BJ (cell line): Measurements from ENCODE around the gene STRIT1. TPM values are rescaled to one million over a fixed set of nuclear protein-coding genes. Genes with fewer than 3 reads are reported as not detected.
A peak's percentile ranks its signal among the peaks of the same experiment; 100 is the strongest.

Experiments
- CTCF ChIA-PET: fragments of 350-600 bp; formaldehyde crosslinking; extraction: SDS; loops from one replicate; lab custom pipeline; 2021; ENCODE audit warnings: antibody characterized with exemption, inconsistent platforms; lab: Yijun Ruan, JAX
- POLR2A ChIA-PET: fragments of 300-600 bp; sonication (Branson Sonifier 250); formaldehyde crosslinking; extraction: SDS; loops from one replicate; lab custom pipeline; 2021; ENCODE audit warnings: antibody characterized with exemption; lab: Charles Lee
- DNase-seq: peaks from one replicate; pipeline ENCODE4 v3.0.0-alpha.2; 2011; ENCODE audit warnings: low read depth
- H3K27me3 ChIP-seq: 2 replicates; pipeline ENCODE4 v1.6.0; 2011; ENCODE audit warnings: low read length; ENCODE audit not compliant: control insufficient read depth, insufficient read depth
- H3K36me3 ChIP-seq: 2 replicates; pipeline ENCODE4 v1.5.1; 2011; ENCODE audit warnings: low read length; ENCODE audit not compliant: control insufficient read depth, insufficient read depth
- H3K4me3 ChIP-seq: 2 replicates; pipeline ENCODE4 v1.5.1; 2011; ENCODE audit warnings: low read depth, mild to moderate bottlenecking, control low read depth, low read length
- CTCF ChIP-seq: IDR thresholded peaks from 2 replicates; pipeline ENCODE4 v1.5.1; 2011; ENCODE audit warnings: low read depth, mild to moderate bottlenecking, control low read depth, inconsistent platforms, low read length, moderate library complexity; ENCODE audit not compliant: insufficient read depth
- polyA plus RNA-seq: library from polyadenylated mRNA; depleted of rRNA; stranded (reverse); fragments of >200 nt; gene quantifications from 2 replicates; pipeline ENCODE4 v1.2.3, GENCODE V29; 2011

Gene STRIT1
- polyA plus RNA-seq, 1 experiment: not detected

GRCh38 chr3:155323063-155323666, 29.7 kb upstream of the STRIT1 start:
- POLR2A ChIA-PET: no interaction called here
- CTCF ChIA-PET: interaction anchor here (0.6 to 2.2 kb wide), 30 partner anchors 11 to 990 kb away, joined by 3 to 12 read pairs (median 4); partner anchors contain the start of gene MME
- DNase-seq: peak; percentile 46
- Histone ChIP-seq H3K4me3 (no peak overlapping the region), H3K27me3 (no peaks in the 10 kb centered on the region), H3K36me3 (no peaks in the 10 kb centered on the region)
- TF ChIP-seq CTCF: peak; percentile 76

- no peak for TF ChIP-seq CTCF
- ChIA-PET CTCF (interaction anchor here (1.1 to 1.6 kb wide), 3 partner anchors 15 to 131 kb away, joined by 3 read pairs; no protein-coding TSS in a partner anchor), POLR2A (interaction anchor here (0.5 kb wide), 1 partner anchor 295 kb away, joined by 3 read pairs; no protein-coding TSS in a partner anchor)
- Histone ChIP-seq H3K4me3 (no peak overlapping the region), H3K27me3 (no peaks in the 10 kb centered on the region), H3K36me3 (no peaks in the 10 kb centered on the region)
- no peak for DNase-seq
These were observed 27.9 kb upstream of the STRIT1 start for GRCh38 chr3:155321418-155321817.

GRCh38 chr3:155320934-155321333, 27.5 kb upstream of the STRIT1 start:
- ChIA-PET POLR2A (no interaction called here), CTCF (interaction anchor here (1.1 to 1.6 kb wide), 3 partner anchors 15 to 560 kb away, joined by 3 read pairs; no protein-coding TSS in a partner anchor)
- H3K4me3 ChIP-seq: no peak overlapping the region
- TF ChIP-seq CTCF: no peak
- no peaks in the 10 kb centered on the region for H3K36me3 ChIP-seq
- DNase-seq: no peak
- no peaks in the 10 kb centered on the region for H3K27me3 ChIP-seq

- Histone ChIP-seq H3K27me3 (no peaks in the 10 kb centered on the region), H3K36me3 (no peaks in the 10 kb centered on the region), H3K4me3 (no peak overlapping the region)
- TF ChIP-seq CTCF: no peak
- CTCF ChIA-PET: interaction anchor here (1.3 kb wide), 1 partner anchor 167 kb away, joined by 5 read pairs; no protein-coding TSS in a partner anchor
- DNase-seq: no peak
- POLR2A ChIA-PET: no interaction called here
These were observed 25.3 kb upstream of the STRIT1 start for GRCh38 chr3:155318740-155319139.

- POLR2A ChIA-PET: no interaction called here
- Histone ChIP-seq H3K36me3 (no peaks in the 10 kb centered on the region), H3K27me3 (no peaks in the 10 kb centered on the region), H3K4me3 (no peak overlapping the region)
- no peak for DNase-seq
- no peak for TF ChIP-seq CTCF
- CTCF ChIA-PET: interaction anchor here (0.9 to 1.3 kb wide), 2 partner anchors 103 to 166 kb away, joined by 3 to 5 read pairs; no protein-coding TSS in a partner anchor
These were observed 23.7 kb upstream of the STRIT1 start for GRCh38 chr3:155317211-155317610.
